Mononuclear cell (primary cell): ENCODE results near the gene TTF2. TPM values are rescaled to one million over a fixed set of nuclear protein-coding genes. Genes with fewer than 3 reads are reported as not detected.

Experiments used
- H3K27me3 ChIP-seq: 2 replicates; pipeline ENCODE4 v1.6.0; 2011; ENCODE audit warnings: low read length, control low read depth; ENCODE audit not compliant: insufficient read depth
- H3K4me1 ChIP-seq: 2 replicates; pipeline ENCODE4 v1.5.1; 2011; ENCODE audit warnings: mild to moderate bottlenecking, low read length, control low read depth; ENCODE audit not compliant: insufficient read depth
- H3K4me3 ChIP-seq: 2 replicates; pipeline ENCODE4 v1.5.1; 2011; ENCODE audit warnings: mild to moderate bottlenecking, low read length, moderate library complexity
- H3K9me3 ChIP-seq: 2 replicates; pipeline ENCODE4 v1.5.1; 2011; ENCODE audit warnings: low read depth, mild to moderate bottlenecking, control low read depth, low read length
- total RNA-seq: library from RNA; depleted of rRNA; stranded (reverse); fragments of >200 nt; gene quantifications from one replicate; pipeline ENCODE4 v1.2.3, GENCODE V29; 2012

Gene TTF2
- total RNA-seq, 1 donor: 31.4 TPM

GRCh38 chr1:117060441-117061317 lies 553 bp downstream of the TTF2 start:
- Histone ChIP-seq H3K9me3 (no peaks in the 10 kb centered on the region), H3K4me3 (peak overlapping the region; percentile 72), H3K27me3 (no peaks in the 10 kb centered on the region), H3K4me1 (peaks cover 13% of the 10 kb centered on the region)

- no peak overlapping the region for H3K4me3 ChIP-seq
- H3K9me3 ChIP-seq: no peaks in the 10 kb centered on the region
- no peaks in the 10 kb centered on the region for H3K27me3 ChIP-seq
- peaks cover 13% of the 10 kb centered on the region for H3K4me1 ChIP-seq
Measured at GRCh38 chr1:117061986-117062415, 1.9 kb downstream of the TTF2 start.

GRCh38 chr1:117066367-117066766 lies 6.2 kb downstream of the TTF2 start:
- Histone ChIP-seq H3K9me3 (no peaks in the 10 kb centered on the region), H3K4me3 (no peak overlapping the region), H3K4me1 (no peaks in the 10 kb centered on the region), H3K27me3 (no peaks in the 10 kb centered on the region)

GRCh38 chr1:117067533-117068370 lies 7.6 kb downstream of the TTF2 start:
- no peaks in the 10 kb centered on the region for H3K4me1 ChIP-seq
- no peak overlapping the region for H3K4me3 ChIP-seq
- no peaks in the 10 kb centered on the region for H3K9me3 ChIP-seq
- no peaks in the 10 kb centered on the region for H3K27me3 ChIP-seq

- H3K4me1 ChIP-seq: no peaks in the 10 kb centered on the region
- no peak overlapping the region for H3K4me3 ChIP-seq
- H3K27me3 ChIP-seq: no peaks in the 10 kb centered on the region
- H3K9me3 ChIP-seq: no peaks in the 10 kb centered on the region
Measured at GRCh38 chr1:117068580-117068979, 8.5 kb downstream of the TTF2 start.

- Histone ChIP-seq H3K4me1 (no peaks in the 10 kb centered on the region), H3K27me3 (no peaks in the 10 kb centered on the region), H3K9me3 (no peaks in the 10 kb centered on the region), H3K4me3 (no peak overlapping the region)
Measured at GRCh38 chr1:117069220-117069844, 9.2 kb downstream of the TTF2 start.

- Histone ChIP-seq H3K9me3 (no peaks in the 10 kb centered on the region), H3K4me1 (no peaks in the 10 kb centered on the region), H3K4me3 (no peak overlapping the region), H3K27me3 (no peaks in the 10 kb centered on the region)
Measured at GRCh38 chr1:117070124-117070523, 10.0 kb downstream of the TTF2 start.

GRCh38 chr1:117076648-117077047 lies 16.5 kb downstream of the TTF2 start:
- no peaks in the 10 kb centered on the region for H3K27me3 ChIP-seq
- H3K4me1 ChIP-seq: no peaks in the 10 kb centered on the region
- H3K9me3 ChIP-seq: no peaks in the 10 kb centered on the region
- no peak overlapping the region for H3K4me3 ChIP-seq

- Histone ChIP-seq H3K4me1 (no peaks in the 10 kb centered on the region), H3K9me3 (no peaks in the 10 kb centered on the region), H3K4me3 (no peak overlapping the region), H3K27me3 (no peaks in the 10 kb centered on the region)
Measured at GRCh38 chr1:117077267-117077666, 17.1 kb downstream of the TTF2 start.

GRCh38 chr1:117079737-117080136 lies 19.6 kb downstream of the TTF2 start:
- Histone ChIP-seq H3K4me3 (no peak overlapping the region), H3K27me3 (no peaks in the 10 kb centered on the region), H3K9me3 (no peaks in the 10 kb centered on the region), H3K4me1 (no peaks in the 10 kb centered on the region)

GRCh38 chr1:117084231-117084630 lies 24.1 kb downstream of the TTF2 start:
- no peak overlapping the region for H3K4me3 ChIP-seq
- no peaks in the 10 kb centered on the region for H3K27me3 ChIP-seq
- no peaks in the 10 kb centered on the region for H3K4me1 ChIP-seq
- H3K9me3 ChIP-seq: no peaks in the 10 kb centered on the region

- no peaks in the 10 kb centered on the region for H3K4me1 ChIP-seq
- H3K9me3 ChIP-seq: no peaks in the 10 kb centered on the region
- H3K27me3 ChIP-seq: no peaks in the 10 kb centered on the region
- H3K4me3 ChIP-seq: no peak overlapping the region
Measured at GRCh38 chr1:117087686-117088085, 27.6 kb downstream of the TTF2 start.

- Histone ChIP-seq H3K4me1 (no peaks in the 10 kb centered on the region), H3K27me3 (no peaks in the 10 kb centered on the region), H3K9me3 (no peaks in the 10 kb centered on the region), H3K4me3 (no peak overlapping the region)
Measured at GRCh38 chr1:117089996-117090395, 29.9 kb downstream of the TTF2 start.

GRCh38 chr1:117092594-117092993 lies 32.5 kb downstream of the TTF2 start:
- Histone ChIP-seq H3K9me3 (no peaks in the 10 kb centered on the region), H3K4me1 (no peaks in the 10 kb centered on the region), H3K27me3 (no peaks in the 10 kb centered on the region), H3K4me3 (no peak overlapping the region)

- Histone ChIP-seq H3K4me3 (no peak overlapping the region), H3K4me1 (no peaks in the 10 kb centered on the region), H3K9me3 (no peaks in the 10 kb centered on the region), H3K27me3 (no peaks in the 10 kb centered on the region)
Measured at GRCh38 chr1:117093091-117093534, 33.0 kb downstream of the TTF2 start.
